DMS153 treated with DMSO at 0.1 percent for 48 hours (cell line): ENCODE results near the gene ACSM3.
"Not testable (repeated sequence)": the region's sequence is repeated elsewhere in the genome, so short reads cannot be mapped to it uniquely, and the experiment has no call there.

ENCODE experiments used
- DNase-seq: peaks from one replicate; lab custom pipeline; 2025; ENCODE audit not compliant: unreplicated experiment; lab: John Stamatoyannopoulos, UW

Gene ACSM3

GRCh38 chr16:20763461-20764232 lies at the start of gene ACSM3:
ACSM3 (plus strand) TSS chr16:20764014; CDS start chr16:20770035, 6,021 bp downstream.
- DNase-seq, result no peak

- DNase-seq, result not testable (repeated sequence)
Observed at GRCh38 chr16:20717718-20718117, 46.1 kb upstream of the ACSM3 start.

- DNase-seq, result no peak
Observed at GRCh38 chr16:20720251-20720650, 43.6 kb upstream of the ACSM3 start.

GRCh38 chr16:20726661-20727060 lies 37.2 kb upstream of the ACSM3 start:
- no peak for DNase-seq

- DNase-seq, result no peak
Observed at GRCh38 chr16:20727181-20727580, 36.6 kb upstream of the ACSM3 start.

- no peak for DNase-seq
Observed at GRCh38 chr16:20729141-20729540, 34.7 kb upstream of the ACSM3 start.

GRCh38 chr16:20734056-20734455 lies 29.8 kb upstream of the ACSM3 start:
- no peak for DNase-seq

GRCh38 chr16:20734782-20735181 lies 29.0 kb upstream of the ACSM3 start:
- DNase-seq, result no peak

- DNase-seq, result no peak
Observed at GRCh38 chr16:20735490-20735889, 28.3 kb upstream of the ACSM3 start.

GRCh38 chr16:20740007-20740883 lies 23.6 kb upstream of the ACSM3 start:
- no peak for DNase-seq

GRCh38 chr16:20740901-20741521 lies 22.8 kb upstream of the ACSM3 start:
- DNase-seq, result peak; percentile 26

- DNase-seq, result peak; percentile 81
Observed at GRCh38 chr16:20741554-20742285, 22.1 kb upstream of the ACSM3 start, which contains the start of gene THUMPD1. THUMPD1 (minus strand) TSS chr16:20741818; CDS start chr16:20741739, 79 bp downstream.

- no peak for DNase-seq
Observed at GRCh38 chr16:20743591-20743990, 20.2 kb upstream of the ACSM3 start.

- no peak for DNase-seq
Observed at GRCh38 chr16:20744922-20745440, 18.8 kb upstream of the ACSM3 start.

GRCh38 chr16:20746461-20746860 lies 17.4 kb upstream of the ACSM3 start:
- DNase-seq, result no peak

- no peak for DNase-seq
Observed at GRCh38 chr16:20747030-20747816, 16.6 kb upstream of the ACSM3 start.

GRCh38 chr16:20749474-20749873 lies 14.3 kb upstream of the ACSM3 start:
- DNase-seq, result no peak

- DNase-seq, result no peak
Observed at GRCh38 chr16:20750558-20750957, 13.3 kb upstream of the ACSM3 start.

- DNase-seq, result no peak
Observed at GRCh38 chr16:20753727-20754126, 10.1 kb upstream of the ACSM3 start.

- DNase-seq, result no peak
Observed at GRCh38 chr16:20755238-20755637, 8.6 kb upstream of the ACSM3 start.
